Activated CD4-positive, alpha-beta T cell treated with anti-CD3 and anti-CD28 coated beads, Interleukin-10, Interleukin-2, amounts not matched to agents 100 ng/mL and 50 ng/mL, durations not matched to agents 16 hours and 8 hours (primary cell): ENCODE data around the gene FHIT.

Experiments
- DNase-seq: peaks from one replicate; pipeline ENCODE4 v3.0.0-alpha.2; 2020

FHIT gene

DNA sequence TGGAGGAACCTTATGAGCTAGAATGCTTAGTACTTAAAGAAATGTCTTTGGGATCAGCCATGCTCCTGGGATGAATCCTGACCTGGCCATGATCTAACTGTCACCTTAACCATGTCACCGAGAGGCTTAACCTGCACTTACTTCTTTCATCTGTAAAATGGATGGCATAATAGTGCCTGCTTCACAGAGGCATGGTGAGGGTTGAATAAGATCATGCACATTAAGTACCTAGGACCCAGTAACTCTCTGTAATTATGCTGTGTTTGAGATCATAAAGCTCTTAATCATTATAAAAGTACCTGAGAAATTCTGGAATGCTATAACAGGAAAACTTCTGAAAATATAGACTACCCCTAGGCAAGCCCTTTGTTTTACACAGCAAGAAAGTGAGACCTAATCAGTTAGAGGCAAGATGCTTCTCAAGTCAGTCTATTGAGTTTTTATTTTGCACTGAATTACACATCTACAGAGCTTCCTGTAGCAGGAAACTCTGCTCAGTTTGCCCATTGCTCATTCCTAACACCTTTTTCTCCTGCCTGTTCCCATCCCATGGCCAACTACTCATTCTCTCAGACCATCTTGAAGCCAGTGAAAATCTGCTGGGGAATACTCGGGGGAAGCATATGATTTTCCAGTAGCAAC lies 1185.9 kb downstream of the FHIT start:
- DNase-seq = no peak

DNA sequence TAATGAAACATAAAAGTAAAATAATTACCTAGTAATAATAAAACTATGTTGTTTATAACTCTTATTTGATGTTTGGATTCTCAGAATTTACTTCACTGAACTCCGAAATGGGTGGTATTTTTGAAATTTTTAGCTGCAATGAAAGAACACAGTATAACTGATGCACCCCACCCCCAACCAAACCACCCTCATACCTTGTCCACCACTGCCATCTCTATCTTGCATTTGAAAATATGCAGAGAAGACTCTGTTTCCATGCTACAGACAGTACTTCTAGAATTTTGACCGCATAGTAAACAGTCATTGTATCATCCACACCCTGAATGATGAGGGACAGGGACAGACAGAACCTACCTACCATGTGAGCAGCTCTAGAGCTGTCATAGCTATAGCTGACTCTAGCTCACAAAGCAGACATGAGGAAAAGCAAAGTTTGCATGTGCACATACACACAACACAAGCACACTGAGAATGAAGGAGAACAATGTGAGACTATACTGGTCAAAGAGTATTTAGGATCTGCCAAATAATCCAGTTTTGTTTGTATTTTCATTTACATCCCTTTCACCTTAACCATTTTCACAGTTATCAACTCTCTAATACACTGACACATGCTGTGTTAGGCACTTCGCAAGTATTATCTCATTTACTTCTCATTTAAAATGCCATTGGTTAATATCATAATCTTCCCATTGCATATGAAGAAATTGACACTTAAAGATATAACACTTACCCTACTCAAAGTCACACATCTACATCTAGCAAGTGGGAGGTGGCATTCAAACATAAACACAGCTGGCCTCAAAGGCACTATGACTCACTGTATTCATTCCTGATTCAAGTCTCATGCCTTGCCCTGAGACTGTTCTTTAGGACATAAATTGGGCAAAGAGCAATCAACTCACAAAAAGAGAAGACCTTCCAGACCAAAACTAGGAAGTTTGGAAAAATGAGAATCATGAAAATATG lies 1186.8 kb downstream of the FHIT start:
- no peak for DNase-seq

DNA sequence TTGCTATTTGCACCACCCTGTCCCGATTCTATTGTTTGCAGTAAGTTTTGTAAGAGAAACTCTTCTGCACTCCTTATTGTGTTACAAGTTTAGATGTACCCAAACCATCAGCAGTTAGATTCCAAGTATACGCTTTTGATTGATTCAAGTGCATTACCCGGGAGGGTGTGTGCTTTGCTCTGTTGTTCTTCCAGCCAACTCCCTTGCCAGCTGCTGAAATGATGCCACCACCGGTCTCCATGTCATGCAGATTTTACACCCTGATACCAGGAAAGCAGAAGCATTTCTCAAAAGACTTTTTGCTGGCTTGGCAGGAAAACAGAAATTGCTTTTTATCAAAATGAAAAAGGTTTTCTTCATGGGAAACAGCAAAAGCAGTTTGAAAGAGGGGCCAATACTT lies 1194.8 kb downstream of the FHIT start:
- DNase-seq = no peak

DNA sequence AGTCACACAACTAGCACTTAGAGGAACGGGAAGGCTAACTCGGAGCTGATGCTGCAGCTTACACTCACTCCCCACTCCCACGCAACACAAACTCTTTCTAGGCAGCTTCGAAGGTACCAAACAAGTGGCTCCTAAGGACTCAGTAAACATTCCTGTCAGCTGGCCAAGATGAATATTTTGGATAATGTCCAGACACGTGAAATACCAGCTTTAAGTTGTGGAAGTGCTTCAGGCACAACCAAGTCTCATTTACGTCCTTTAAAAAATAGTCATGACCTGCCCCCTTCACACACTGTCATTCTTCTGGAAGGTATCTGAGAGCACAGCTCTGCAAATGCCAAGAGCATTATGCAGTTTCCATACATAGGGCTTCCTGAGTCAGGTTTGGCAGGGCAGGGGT lies 1195.5 kb downstream of the FHIT start:
- DNase-seq = no peak

DNA sequence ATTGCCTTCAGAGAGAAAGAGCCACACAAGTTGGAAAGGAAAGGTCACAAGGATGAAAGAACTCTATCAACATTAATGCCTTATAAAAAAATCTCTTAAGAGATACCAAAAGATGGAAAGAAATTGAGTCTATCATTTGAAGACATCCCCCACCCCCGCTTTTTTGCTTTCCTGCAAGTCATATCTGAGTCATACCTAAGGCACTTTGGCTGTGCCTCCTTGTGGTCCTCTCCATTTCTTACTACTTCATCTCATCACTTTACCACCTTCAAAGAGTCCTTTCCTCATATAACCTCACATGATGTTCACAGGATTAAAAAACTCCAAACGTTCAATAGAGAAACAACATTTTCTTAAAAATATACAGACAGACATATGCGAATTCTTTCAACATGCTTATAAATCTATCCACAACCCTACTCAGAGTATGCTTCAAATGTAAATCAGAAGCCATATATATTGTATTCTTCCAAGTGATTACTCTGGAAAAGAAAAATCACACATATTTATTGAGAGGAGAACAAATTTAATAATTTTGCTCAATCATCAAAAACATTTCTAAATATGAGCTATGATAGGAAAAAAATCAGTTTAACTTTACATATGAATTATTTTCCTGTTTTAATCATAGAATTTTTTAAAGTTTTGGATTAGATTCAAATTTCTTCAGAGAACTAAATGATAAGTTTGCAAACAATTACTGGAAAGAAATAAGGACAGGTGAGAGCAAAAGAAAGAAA lies 1197.6 kb downstream of the FHIT start:
- DNase-seq = peak; percentile 75

DNA sequence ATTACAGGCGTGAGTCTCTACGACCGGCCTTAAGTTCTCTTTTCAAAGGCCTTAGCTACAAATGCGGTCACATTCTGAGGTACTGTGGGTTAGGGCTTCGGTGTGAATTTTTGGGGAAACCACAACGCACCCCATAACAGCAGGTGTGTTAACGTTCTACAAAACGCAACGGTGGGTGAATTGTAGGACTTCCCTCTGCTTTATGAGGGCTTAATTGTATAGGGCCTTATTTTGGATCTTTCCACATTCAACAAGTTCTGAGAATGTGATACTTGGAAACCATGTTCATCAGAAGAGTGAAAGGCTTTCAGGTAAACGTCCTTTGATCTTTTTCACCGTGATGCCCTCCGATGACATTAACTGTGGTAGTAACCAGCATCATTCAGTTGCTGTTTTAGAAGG lies 1202.8 kb downstream of the FHIT start:
- DNase-seq = peak; percentile 63

DNA sequence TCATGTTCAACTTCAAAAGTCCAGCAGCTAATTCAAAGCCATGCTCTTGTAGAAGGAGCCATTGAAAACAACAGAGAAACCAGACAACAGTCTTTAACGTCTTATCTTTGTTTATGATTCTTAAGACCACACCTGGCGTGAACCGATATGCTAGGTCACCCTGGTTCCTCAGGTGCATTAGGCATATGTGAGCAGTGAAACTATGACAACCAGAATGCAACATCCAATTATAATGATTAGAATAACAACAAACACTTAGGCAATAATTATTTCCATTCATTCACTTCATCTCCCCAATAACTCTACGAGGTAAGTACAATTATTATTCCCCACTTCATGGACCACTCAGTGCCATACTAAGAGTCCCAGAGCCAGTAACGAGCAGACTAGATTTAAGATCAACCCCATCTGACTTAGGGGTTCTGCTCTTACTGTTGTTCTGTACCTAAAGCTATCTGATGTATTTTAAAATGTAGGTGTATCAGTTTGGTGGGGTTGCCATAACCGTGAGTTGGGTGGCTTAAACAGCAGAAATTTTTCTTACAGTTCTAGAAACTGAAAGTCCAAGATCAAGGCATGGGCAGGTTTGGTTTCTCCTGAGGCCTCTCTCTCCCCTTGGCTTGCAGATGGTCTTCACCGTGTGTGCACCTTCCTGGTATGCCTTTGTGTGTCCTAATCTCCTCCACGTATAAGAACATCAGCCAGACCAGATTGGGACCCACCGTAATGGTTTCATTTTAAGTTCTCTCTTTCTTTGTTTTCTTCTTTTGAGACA lies 1203.6 kb downstream of the FHIT start:
- no peak for DNase-seq

DNA sequence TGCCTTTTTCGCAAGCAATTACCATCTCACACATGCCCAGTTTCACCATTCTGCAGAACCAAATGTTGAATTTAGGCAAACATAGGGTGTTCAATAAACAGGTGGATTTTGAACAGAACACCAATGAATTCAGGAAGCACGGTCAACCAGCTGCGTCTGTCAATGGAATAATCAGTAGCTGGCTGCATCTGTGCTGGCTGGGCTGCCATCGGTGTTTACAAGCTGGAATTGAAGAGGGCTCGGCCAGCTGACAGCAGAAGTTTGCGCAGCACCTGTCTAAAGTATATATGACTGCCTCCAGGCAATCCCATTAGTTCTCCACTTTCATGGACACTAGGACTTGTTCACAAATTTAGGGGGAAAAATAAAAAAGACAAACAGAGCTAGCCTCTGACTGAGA lies 1205.0 kb downstream of the FHIT start:
- DNase-seq = no peak

DNA sequence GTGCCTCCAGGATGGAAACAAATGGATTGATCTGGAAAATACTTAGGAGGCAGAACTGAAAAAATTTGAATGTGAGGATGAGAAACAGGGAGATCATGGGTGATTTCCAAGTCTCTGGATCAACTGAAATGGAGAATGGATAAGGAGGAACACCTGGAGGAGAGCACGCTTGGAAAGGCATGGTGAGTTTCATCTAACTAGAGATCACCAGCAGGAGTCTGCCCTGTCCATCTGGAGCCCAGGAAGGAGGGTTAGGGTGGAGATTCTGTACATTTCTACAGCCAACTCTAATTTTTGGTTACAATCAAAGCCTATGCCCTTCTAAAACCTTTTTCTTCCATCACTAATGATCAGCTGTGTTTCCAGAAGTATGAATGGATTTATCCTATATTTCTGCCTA lies 1205.6 kb downstream of the FHIT start:
- no peak for DNase-seq

DNA sequence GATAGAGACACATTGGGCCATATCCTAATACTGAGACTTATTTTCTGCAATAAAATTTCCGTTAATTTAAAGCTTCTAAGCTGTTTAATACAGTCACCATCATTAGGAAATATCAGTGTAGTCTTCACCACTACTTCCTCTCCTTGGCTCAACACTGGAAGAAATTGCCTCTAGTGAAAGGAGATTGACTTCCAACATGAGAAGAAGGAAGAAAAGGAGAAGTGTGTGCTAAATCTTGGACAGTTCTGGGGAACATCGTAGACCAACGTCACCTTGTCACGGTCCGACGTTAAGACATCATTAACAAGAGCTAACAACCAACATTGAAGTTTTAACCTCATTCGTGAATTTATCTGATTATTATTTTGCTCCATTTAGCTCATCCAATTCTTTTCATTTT lies 1214.4 kb downstream of the FHIT start:
- DNase-seq = no peak

DNA sequence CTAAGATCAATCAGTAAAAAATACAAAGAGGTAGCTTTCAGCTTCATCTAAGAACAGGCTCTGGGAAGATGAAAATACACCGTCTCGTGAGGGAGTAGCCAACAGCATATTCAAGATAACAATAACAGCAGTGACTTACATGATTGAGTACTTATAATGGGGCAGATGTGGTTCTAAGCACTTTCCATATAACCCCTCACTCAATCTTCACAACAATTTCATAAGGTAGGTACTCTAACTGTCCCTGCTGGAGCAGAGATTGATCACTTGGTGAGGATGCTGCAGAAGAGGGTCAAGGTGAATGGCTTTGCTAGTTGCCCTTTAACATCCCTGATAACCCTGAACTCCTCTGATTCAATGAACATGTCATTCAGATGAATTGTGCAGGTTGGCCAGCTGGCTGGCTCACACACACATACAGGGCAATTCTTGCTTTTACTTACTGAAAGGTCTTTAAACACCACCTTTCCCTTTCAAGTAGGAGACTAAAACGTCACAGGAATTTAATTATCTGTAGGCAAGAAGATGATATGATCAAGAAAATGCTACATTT lies 1217.3 kb downstream of the FHIT start:
- no peak for DNase-seq

DNA sequence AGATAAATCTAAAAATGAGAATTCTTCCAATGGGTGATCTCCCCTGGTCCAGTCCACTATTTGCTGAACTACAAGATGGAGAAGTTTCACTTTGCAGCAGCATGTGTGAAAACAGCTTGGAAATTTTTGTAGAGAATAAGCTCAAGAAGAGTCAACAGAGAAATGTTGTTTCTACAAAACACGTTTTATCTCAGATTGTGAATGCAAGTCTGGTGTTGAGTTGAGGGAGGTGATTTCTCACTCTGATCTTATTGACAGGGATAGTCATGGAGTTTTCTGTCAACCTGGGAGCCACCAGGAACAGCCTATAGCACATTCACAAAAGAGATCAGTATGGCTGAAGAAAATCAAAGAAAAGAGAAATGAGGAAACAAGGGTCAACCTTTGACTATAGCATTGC lies 1220.3 kb downstream of the FHIT start:
- DNase-seq = peak; percentile 32

DNA sequence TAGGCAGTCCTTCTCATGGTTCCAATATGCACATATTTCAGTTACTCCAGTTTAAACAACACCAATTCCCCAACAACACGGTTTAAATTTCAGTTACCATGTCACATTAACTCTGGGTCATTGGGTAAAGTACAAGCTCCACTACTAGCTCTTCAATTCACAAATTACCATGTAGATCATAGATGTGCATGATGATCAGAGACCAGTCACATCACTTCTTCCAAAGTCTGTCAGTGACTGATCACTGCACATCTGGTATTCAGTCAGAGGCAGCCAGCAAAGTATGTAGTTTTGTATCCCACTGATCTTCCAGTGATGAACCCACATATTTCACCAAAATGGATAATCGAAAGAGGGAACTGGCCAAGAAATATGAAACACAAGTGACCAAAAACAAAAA lies 1223.0 kb downstream of the FHIT start:
- no peak for DNase-seq

DNA sequence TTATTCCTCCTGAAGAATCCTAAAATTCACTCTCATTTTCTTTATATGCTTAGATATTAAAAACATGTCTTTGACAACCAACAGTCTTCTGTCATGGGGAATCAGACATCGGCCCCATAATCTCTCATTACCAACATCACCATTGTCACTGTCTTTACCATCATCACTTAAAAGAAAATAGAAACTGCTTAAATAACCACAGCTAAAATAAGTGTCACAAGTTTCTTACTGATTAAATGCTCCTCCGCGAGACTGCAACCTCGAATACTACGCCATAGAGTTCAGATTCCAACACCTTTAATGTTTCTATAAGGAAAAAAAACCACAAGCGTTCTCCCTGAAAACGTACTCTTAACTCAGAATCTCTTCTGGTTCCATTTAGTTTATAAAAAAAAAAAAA lies 1223.9 kb downstream of the FHIT start:
- no peak for DNase-seq

DNA sequence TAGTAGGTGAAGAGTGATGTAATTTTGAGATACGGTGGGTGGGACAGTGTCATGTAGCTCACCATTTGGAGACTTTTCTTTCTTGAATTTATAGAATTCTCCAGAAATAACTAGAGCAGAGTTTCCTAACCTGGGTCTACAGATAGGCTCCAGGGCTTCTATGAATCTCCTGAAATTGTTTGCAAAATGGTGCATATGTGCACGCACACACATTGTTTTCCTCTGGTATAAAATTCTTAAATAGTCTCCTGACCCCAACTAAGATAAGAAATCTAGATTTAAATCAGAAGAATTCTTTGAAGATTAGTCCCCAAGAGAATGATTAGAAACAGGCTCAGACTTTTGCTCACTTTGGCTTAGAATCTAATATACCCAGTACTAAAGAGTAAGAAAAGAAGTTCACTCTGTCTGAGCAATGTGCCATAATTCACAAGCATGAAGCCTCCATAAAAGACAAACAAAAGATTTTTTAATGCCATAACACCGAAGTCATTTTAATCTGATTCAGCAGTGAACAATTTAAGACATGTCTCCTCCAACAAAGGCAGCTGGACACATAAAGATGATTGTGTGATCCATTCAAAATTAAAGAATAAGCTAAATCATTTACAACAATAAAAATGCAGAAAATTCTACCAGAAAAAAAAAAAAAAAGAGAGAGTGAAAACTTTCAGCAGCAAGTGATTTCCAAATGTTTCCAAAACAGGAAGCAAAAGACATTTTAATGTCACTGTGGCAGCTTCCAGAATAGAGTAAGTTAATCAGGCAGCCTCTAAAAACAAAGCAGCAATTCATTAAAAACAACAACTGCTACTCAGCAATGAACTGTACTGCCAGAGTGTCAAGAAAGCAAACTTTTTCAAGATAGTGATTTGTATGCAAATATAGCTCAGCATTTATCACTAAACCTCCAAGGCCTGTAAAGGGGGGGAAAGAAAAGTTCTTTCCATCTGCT lies 1225.9 kb downstream of the FHIT start:
- no peak for DNase-seq

DNA sequence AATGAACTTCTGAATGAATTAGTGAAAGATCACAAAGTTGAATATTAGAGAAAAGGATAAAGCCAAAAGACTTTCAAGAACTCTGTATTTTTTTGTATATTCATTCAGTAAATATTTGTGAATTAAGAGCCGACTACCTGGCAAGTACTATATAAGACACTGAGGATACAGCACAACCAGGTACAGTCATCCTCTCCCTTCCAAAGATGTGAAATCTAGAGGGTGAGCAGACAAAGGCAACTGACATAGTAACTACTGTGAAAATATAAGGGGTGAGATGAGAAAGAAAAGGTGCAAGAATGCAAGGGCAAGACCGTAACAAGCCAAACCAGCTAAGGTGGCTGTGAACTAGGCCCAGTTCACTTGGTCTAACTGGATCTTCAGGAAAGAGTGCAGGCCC lies 1226.9 kb downstream of the FHIT start:
- DNase-seq = no peak

DNA sequence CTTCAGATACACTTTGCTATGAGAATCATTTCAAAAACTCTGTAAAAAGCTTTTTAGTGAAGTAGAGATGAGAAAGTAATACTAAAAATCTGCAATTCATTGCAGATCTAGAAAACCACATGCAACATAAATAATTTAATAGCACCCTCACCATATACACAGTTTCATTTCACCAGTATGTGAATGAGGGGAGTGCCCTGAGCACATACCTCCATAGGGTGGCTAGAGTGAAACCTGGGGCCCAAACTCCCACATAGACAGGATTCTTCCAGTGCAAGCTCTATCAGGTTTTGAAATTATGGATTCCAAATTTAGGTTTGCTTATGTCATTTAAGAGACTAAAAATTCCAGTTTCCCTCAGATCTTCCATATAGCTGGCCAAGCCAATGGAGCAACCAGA lies 1228.1 kb downstream of the FHIT start:
- no peak for DNase-seq

DNA sequence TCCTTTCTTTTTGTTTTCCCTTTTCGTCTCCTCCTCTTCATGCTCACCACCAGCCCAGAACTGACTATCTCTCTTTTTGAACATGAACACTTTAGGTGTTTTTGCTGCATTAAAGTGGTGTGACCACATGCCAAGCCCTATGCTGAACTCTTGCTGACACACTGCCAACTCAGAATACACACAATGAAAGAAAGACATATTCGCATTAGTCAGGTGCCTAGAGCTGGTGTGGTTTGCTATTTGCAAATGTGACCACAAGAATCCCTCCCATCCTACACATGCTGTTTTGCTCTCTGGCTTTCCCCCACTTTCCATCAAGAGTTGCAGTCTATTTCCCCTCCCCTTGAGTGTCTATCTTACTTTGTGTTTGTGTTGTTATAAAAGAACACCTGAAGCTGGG lies 1233.6 kb downstream of the FHIT start:
- peak; percentile 77 for DNase-seq

DNA sequence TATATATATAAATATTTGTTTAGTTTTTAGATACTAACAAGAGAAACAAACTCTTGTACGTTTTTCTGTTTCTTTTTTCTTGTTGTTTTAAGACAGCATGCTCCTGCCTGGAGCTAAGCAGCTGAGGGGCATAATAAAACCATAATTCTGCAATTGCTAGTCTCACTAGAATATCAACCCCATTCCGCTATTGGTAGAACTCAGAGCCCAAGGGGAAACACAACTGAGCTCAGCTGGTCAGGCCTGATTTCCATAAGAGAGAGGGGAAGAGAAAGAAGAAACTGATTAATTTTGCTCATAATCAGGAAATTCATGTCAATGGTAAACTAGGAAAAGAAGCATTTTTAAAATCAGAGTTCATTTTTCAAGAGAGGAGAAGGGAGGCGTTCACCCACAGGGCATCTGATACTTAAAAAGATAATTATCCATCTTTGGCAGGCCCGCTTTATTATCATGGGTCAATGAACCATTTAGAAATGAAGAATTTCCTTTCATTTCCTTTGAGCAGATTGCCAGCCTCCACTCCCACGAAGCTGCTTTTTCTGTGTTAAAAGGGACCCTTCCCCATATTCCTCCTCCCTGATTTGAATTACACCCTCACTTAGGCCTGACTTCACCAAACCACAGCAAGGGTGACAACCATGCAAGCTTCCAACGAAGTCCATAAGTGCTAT lies 1236.1 kb downstream of the FHIT start:
- DNase-seq = no peak

DNA sequence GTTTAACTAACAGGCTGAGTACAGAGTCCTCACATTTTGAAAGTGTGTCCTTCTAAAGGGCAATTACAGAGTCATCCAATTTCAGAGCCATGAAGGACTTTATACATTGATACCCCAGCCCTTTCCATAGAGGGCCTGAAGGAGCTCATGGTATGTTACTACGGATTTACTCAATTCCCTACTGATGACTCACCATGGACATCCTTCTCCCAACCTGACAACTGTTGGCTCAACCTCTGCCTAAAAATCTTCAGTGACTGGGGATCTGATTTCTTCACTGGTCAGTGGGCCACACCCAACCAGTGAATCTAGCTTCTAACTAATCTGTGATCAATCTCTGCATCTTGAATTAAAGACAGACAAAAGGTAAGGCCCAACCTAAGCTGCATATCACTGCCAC lies 1238.0 kb downstream of the FHIT start:
- DNase-seq = no peak

DNA sequence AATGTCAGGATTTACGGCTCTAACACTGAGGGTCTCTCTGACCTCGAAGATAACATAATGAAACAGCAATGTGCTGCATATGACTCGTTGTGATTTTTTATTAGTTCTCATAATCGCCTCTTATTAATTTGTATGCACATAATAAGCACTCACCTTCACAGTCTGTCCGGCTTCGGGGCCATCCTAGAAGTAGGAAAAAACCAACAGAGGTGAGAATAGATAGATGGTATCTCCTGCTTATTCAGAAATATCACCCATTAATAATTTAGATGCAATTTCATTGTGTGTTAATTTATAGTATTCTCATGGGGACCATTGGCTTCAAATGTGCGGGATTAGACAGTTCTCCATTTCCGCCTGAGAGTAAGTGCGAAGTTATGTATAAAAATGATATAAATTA lies 1240.0 kb downstream of the FHIT start:
- DNase-seq = no peak
